Esophagus squamous epithelium (tissue), 5 donors: ENCODE measurements around the gene GOLGA2. TPM values are rescaled to one million over a fixed set of nuclear protein-coding genes. Genes with fewer than 3 reads are reported as not detected.

Source experiments
- DNase-seq: peaks from one replicate; lab custom pipeline; 2025; lab: John Stamatoyannopoulos, UW
- H3K27ac ChIP-seq, 4 donors: fragments of 200-600 bp; sonication (generic); one replicate each; pipeline ENCODE4 v1.5.1; 2016 to 2019; ENCODE audit warnings: mild to moderate bottlenecking in 1 of 4
- H3K27me3 ChIP-seq, 4 donors: fragments of 200-600 bp; sonication (generic); 1 replicate in 3 of 4; 2 replicates in 1 of 4; pipeline versions ENCODE4 v1.5.1 to v1.6.0; 2017 to 2021; ENCODE audit warnings: antibody characterized with exemption in 1 of 4
- H3K36me3 ChIP-seq, 3 donors: fragments of 200-600 bp; sonication (generic); one replicate each; pipeline ENCODE4 v1.5.1; 2016 to 2019
- H3K4me1 ChIP-seq, 3 donors: fragments of 200-600 bp; sonication (generic); one replicate each; pipeline ENCODE4 v1.5.1; 2017 to 2019
- H3K4me3 ChIP-seq, 4 donors: fragments of 200-600 bp; sonication (generic); 1 replicate in 3 of 4; 2 replicates in 1 of 4; pipeline ENCODE4 v1.5.1; 2016 to 2019; ENCODE audit warnings: mild to moderate bottlenecking in 2 of 4, moderate library complexity in 1 of 4
- H3K9me3 ChIP-seq, 3 donors: fragments of 200-600 bp; sonication (generic); one replicate each; pipeline ENCODE4 v1.5.1; 2016 to 2019
- CTCF ChIP-seq, 6 experiments: fragments of 450-650 bp in 4 of 6; fragments of 200-600 bp in 2 of 6; sonication (generic) in 2 of 6; IDR thresholded peaks; one replicate each; pipeline ENCODE4 v1.5.1; 2016 to 2019; ENCODE audit warnings: antibody characterized with exemption in 6 of 6, mild to moderate bottlenecking in 4 of 6, moderate library complexity in 4 of 6
- POLR2A ChIP-seq, 4 donors: fragments of 450-650 bp; IDR thresholded peaks; one replicate each; pipeline ENCODE4 v1.6.1; 2017; ENCODE audit warnings: antibody characterized with exemption in 4 of 4, mild to moderate bottlenecking in 4 of 4, moderate library complexity in 3 of 4
- WGBS, 2 donors: methylation state at CpG; one replicate each; pipeline ENCODE4 v1.1.5; 2018; 5-methylcytosine and 5-hydroxymethylcytosine counted together
- intact Hi-C: fragments of 100-400 bp; cut with DNase I; formaldehyde crosslinking; loops from one replicate; pipeline ENCODE4 v1.15.0; 2022
- total RNA-seq, 4 donors: library from RNA; depleted of rRNA; stranded (reverse); fragments of >200 nt; gene quantifications; one replicate each; pipeline ENCODE4 v1.1.0, GENCODE V29; 2016
- donor health status: DM: yes; HTN: yes; CAD: no.

GOLGA2 gene
- total RNA-seq, 4 donors from 2014 or later = 76.1 to 92.0 (median 89.2) TPM

- WGBS, 2 donors = 73 to 100% methylated on average over 1 to 4 of the region's 7 CpGs
- H3K9me3 ChIP-seq = no peaks in the 10 kb centered on the region
- H3K4me3 ChIP-seq = no peak overlapping the region
- TF ChIP-seq POLR2A (IDR thresholded peaks at IDR 0.05) = no peak
- no peak for TF ChIP-seq CTCF (IDR thresholded peaks at IDR 0.05)
- intact Hi-C loops = no loop called here
- peaks cover 11 to 47% (median 12%) of the 10 kb centered on the region in 3 donors for H3K4me1 ChIP-seq
- no peaks in the 10 kb centered on the region for H3K27me3 ChIP-seq
- H3K36me3 ChIP-seq = peaks cover 18 to 36% (median 21%) of the 10 kb centered on the region in 3 donors
- DNase-seq = no peak
- peak overlapping the region in 1 of 4 donors; percentile 26 for H3K27ac ChIP-seq
Observed at GRCh38 chr9:128253991-128254346, 21.8 kb downstream of the GOLGA2 start.

- H3K27me3 ChIP-seq = no peaks in the 10 kb centered on the region
- peak overlapping the region in 1 of 4 donors; percentile 11 for H3K4me3 ChIP-seq
- peaks cover 12 to 30% (median 15%) of the 10 kb centered on the region in 3 donors for H3K36me3 ChIP-seq
- intact Hi-C loops = no loop called here
- TF ChIP-seq POLR2A (IDR thresholded peaks at IDR 0.05) (no peak), CTCF (IDR thresholded peaks at IDR 0.05) (peak in 1 of 6 experiments; percentile 12)
- peak overlapping the region in 1 of 4 donors; percentile 26 for H3K27ac ChIP-seq
- 72 to 86% methylated on average over 5 to 13 of the region's 31 CpGs for WGBS, 2 donors
- no peak for DNase-seq
- peaks cover 11 to 47% (median 12%) of the 10 kb centered on the region in 3 donors for H3K4me1 ChIP-seq
- no peaks in the 10 kb centered on the region for H3K9me3 ChIP-seq
Observed at GRCh38 chr9:128253140-128253990, 22.4 kb downstream of the GOLGA2 start.

GRCh38 chr9:128252317-128253139, 23.3 kb downstream of the GOLGA2 start:
- Histone ChIP-seq H3K36me3 (peaks cover 3 to 22% (median 7%) of the 10 kb centered on the region in 3 donors), H3K27ac (no peak overlapping the region), H3K4me1 (peaks cover 11 to 47% (median 12%) of the 10 kb centered on the region in 3 donors), H3K27me3 (no peaks in the 10 kb centered on the region), H3K4me3 (peak overlapping the region in 1 of 4 donors; percentile 11), H3K9me3 (no peaks in the 10 kb centered on the region)
- no peak for DNase-seq
- TF ChIP-seq CTCF (IDR thresholded peaks at IDR 0.05) (no peak), POLR2A (IDR thresholded peaks at IDR 0.05) (no peak)
- intact Hi-C loops = no loop called here
- 71 to 88% methylated on average over 14 to 18 of the region's 25 CpGs for WGBS, 2 donors

GRCh38 chr9:128251732-128252100, 24.1 kb downstream of the GOLGA2 start:
- Histone ChIP-seq H3K9me3 (no peaks in the 10 kb centered on the region), H3K27me3 (no peaks in the 10 kb centered on the region), H3K4me3 (peak overlapping the region in 1 of 4 donors; percentile 61), H3K4me1 (peaks cover 11 to 47% (median 12%) of the 10 kb centered on the region in 3 donors), H3K27ac (no peak overlapping the region), H3K36me3 (peaks cover 0 to 14% (median 0%) of the 10 kb centered on the region in 3 donors)
- TF ChIP-seq CTCF (IDR thresholded peaks at IDR 0.05) = no peak
- no peak for TF ChIP-seq POLR2A (IDR thresholded peaks at IDR 0.05)
- DNase-seq = no peak
- 71 to 91% methylated on average over 2 to 3 of the region's 3 CpGs for WGBS, 2 donors
- intact Hi-C loops = no loop called here
